Activated CD4-positive, alpha-beta T cell treated with anti-CD3 and anti-CD28 coated beads, Interleukin-2, Interleukin-4, amounts not matched to agents 100 ng/mL and 50 ng/mL, durations not matched to agents 16 hours and 8 hours (primary cell): ENCODE data around the gene TP53I13.

Experiments
- DNase-seq: peaks from one replicate; pipeline ENCODE4 v3.0.0-alpha.2; 2020; ENCODE audit warnings: low spot score

The TP53I13 gene

DNA sequence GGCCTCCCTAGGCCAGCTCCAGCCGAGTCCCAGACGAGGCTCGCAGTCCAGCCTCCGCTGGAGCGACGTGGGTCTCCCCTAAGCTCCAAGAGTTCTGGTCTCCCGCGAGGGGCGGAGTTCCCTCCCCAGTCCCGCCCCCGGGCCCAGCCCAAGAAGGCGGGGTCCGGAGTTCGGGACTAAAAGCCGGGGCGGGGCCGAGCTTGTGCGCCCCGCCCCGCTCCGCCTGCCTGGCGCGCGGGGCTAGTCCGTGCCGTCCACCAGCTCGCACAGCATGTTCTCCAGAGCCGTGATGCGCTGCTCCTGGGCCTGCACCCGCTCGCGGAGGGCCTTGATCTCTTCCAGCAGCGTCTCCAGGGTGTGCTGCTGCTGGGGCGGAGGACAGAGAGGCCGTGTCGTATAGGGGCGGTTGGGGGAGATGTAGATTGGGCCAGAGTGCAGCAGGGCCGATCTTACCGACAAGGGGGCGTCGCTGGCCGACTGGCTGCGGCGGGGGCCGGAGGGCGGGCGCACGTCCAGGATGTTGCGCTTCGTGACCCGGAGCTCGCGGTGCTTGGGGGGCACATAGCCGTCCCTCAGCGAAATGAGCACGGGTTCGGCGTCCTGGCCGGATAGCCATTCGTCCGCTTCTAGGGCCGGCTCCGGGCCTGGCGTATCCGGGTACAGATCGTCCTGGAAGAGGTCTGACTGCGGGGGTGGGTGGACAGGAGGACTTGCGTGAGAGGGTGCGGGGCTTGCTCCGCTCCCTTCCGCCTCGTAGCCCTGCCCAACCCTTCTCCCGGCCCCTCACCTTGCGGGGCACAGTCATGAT is 47.2 kb downstream of the TP53I13 start:
- DNase-seq = peak; percentile 83

GRCh38 chr17:29616300-29617048 is 48.0 kb downstream of the TP53I13 start:
- DNase-seq = no peak

GRCh38 chr17:29617125-29617480 is 48.6 kb downstream of the TP53I13 start:
- peak; percentile 96 for DNase-seq

- peak; percentile 92 for DNase-seq
These were observed 49.2 kb downstream of the TP53I13 start for GRCh38 chr17:29617481-29618271.

GRCh38 chr17:29618272-29619065 is 50.0 kb downstream of the TP53I13 start:
- no peak for DNase-seq

DNA sequence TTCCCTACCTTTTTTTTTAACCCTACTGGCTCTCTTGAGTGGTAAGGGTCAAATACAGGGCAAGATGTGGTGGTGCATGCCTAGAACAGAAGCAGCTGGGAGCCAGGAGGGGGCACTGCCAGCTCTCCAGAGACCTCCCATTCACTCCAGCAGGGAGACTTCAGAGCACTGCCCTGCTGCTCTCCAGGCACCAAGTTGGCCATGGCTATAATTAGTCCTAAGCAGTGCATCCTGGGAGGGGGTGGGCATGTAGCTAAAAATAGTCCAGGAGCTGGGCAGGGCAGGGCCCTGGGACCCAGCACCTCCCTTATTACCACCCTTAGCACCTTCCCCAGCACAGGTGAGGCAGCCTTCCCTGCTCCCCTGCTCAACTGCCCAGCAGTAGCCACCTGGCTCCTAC is 50.8 kb downstream of the TP53I13 start:
- peak; percentile 28 for DNase-seq

DNA sequence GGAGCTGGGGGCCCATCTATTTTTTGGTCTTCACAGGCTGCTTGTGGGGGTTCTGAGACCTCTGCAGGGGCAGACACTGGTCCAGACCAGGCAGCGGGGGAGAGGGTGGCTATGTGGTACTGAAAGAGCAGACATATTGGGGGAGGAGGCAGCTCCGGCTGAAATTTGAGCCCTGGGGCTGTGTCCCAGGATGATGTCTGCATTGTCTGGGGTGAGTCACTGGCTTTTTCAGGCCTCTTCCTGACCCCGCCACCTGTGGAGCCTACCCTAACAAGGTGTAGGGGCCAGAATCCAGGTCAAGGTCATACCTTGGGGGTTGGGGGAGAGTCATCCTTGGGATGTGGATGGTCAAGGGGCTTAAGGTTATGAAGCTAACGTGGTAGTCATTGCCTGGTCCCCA is 51.8 kb downstream of the TP53I13 start:
- DNase-seq = no peak

DNA sequence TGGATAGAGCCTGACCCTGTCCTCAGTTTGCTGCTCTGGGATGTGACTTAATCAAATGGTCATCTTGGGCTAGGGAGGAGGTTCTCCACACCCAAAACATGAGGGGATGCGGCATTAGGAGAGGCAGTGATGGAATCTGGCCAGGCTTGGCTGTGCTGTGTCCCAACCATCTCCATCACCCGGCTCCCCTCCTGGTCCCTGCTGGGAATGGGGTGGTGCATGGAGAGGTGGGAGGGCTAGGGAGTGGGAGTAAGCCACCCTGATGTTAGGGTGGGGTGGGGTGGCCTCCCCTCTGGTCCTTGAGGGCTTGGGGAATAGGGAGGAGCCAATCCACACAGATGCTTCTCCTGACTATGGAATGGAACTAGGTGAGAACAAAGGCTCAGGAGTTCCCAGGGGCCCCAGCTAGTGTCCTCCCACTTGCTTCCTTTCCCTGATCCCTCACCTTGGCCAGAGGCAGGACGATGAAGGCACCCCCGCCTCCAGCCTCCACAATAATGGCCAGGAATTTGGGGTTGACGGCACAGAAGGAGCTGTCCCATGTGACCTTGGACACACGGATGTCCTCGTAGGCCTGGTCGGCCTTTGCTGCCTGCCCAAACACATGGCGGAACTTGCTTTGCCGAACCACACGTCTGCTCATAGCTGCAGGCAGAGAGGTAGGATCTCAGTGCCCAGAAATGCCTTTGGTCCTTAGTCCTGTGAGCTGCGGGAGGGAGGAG is 52.4 kb downstream of the TP53I13 start:
- DNase-seq = no peak

- no peak for DNase-seq
These were observed 53.3 kb downstream of the TP53I13 start for GRCh38 chr17:29621751-29622194.
